ENCODE data around the gene MARCHF4.

Gene MARCHF4

GRCh38 chr2:216335252-216335651 is 37.0 kb downstream of the MARCHF4 start:
- in situ Hi-C loops (cut with MboI; ENCODE audit: low sequenced_read_pairs, unreplicated experiment) = no loop called here
- no peak for DNase-seq (ENCODE audit: low spot score)
- TF ChIP-seq CTCF (IDR thresholded peaks at IDR 0.05; ENCODE audit: borderline replicate concordance, control extremely low read depth, extremely low read depth, insufficient read depth, missing control alignments) = no peak

GRCh38 chr2:216328347-216328746 is 43.9 kb downstream of the MARCHF4 start:
- TF ChIP-seq CTCF (IDR thresholded peaks at IDR 0.05; ENCODE audit: borderline replicate concordance, control extremely low read depth, extremely low read depth, insufficient read depth, missing control alignments) = no peak
- in situ Hi-C loops (cut with MboI; ENCODE audit: low sequenced_read_pairs, unreplicated experiment) = no loop called here
- no peak for DNase-seq (ENCODE audit: low spot score)

GRCh38 chr2:216327447-216327935 is 44.8 kb downstream of the MARCHF4 start:
- in situ Hi-C loops (cut with MboI; ENCODE audit: low sequenced_read_pairs, unreplicated experiment) = no loop called here
- no peak for DNase-seq (ENCODE audit: low spot score)
- no peak for TF ChIP-seq CTCF (IDR thresholded peaks at IDR 0.05; ENCODE audit: borderline replicate concordance, control extremely low read depth, extremely low read depth, insufficient read depth, missing control alignments)

All from GM13976 (cell line).